Panc1 (cell line): Measurements from ENCODE around the gene PIP4P1. TPM values are rescaled to one million over a fixed set of nuclear protein-coding genes. Genes with fewer than 3 reads are reported as not detected.

Experiments used
- ATAC-seq: fragments of 200-7000 bp; cut with Tn5 transposase; 2 replicates; pipeline ENCODE4 v1.9.1; 2020; ENCODE audit warnings: mild to moderate bottlenecking, moderate library complexity
- BruUV-seq: library from RNA; stranded (reverse); fragments of 400-500 nt; replicated peaks from 2 replicates; lab custom pipeline; 2021; lab: Mats Ljungman, UMichigan
- CTCF ChIA-PET: fragments of 300-600 bp; sonication (Branson Sonifier 250); formaldehyde crosslinking; loops from one replicate; lab custom pipeline; 2022; ENCODE audit warnings: antibody characterized with exemption; lab: Charles Lee
- POLR2A ChIA-PET: fragments of 300-600 bp; sonication (Branson Sonifier 250); formaldehyde crosslinking; loops from one replicate; lab custom pipeline; 2022; ENCODE audit warnings: antibody characterized with exemption; lab: Charles Lee
- DNase-seq: peaks from one replicate; pipeline ENCODE4 v3.0.0-alpha.2; 2010; ENCODE audit warnings: low read depth, low spot score
- H3K27ac ChIP-seq: 2 replicates; pipeline ENCODE4 v1.5.1; 2011; ENCODE audit warnings: mild to moderate bottlenecking, low read length, inconsistent platforms
- H3K27me3 ChIP-seq: fragments of 200-500 bp; sonication (Bioruptor generic); 2 replicates; pipeline ENCODE4 v1.6.0; 2014; ENCODE audit warnings: low read length, inconsistent platforms; ENCODE audit not compliant: control insufficient read depth, insufficient read depth
- H3K36me3 ChIP-seq: fragments of 200-500 bp; sonication (Bioruptor generic); 2 replicates; pipeline ENCODE4 v1.5.1; 2014; ENCODE audit warnings: inconsistent platforms, mild to moderate bottlenecking, low read length, moderate library complexity; ENCODE audit not compliant: control insufficient read depth, insufficient read depth
- H3K4me1 ChIP-seq: 2 replicates; pipeline ENCODE4 v1.5.1; 2011; ENCODE audit warnings: inconsistent platforms, mild to moderate bottlenecking, low read length, moderate library complexity; ENCODE audit not compliant: control insufficient read depth, insufficient read depth
- H3K4me3 ChIP-seq, 2 experiments: 2 replicates each; pipeline ENCODE4 v1.5.1; 2011 to 2012; ENCODE audit warnings: low read depth in 2 of 2, low read length in 2 of 2, mild to moderate bottlenecking in 2 of 2, inconsistent platforms in 1 of 2, moderate library complexity in 1 of 2
- H3K9me3 ChIP-seq: fragments of 200-500 bp; sonication (Bioruptor generic); 2 replicates; pipeline ENCODE4 v1.5.1; 2014; ENCODE audit warnings: low read depth, mild to moderate bottlenecking, inconsistent platforms, low read length, moderate library complexity; ENCODE audit not compliant: control insufficient read depth, insufficient read depth
- CTCF ChIP-seq: fragments of 450-650 bp; IDR thresholded peaks from 2 replicates; pipeline ENCODE4 v1.5.1; 2017; ENCODE audit warnings: mild to moderate bottlenecking
- POLR2AphosphoS5 ChIP-seq: IDR thresholded peaks from 2 replicates; pipeline ENCODE4 v1.6.1; 2012; ENCODE audit warnings: mild to moderate bottlenecking, low read depth, low read length, moderate library complexity
- REST ChIP-seq, 2 experiments: IDR thresholded peaks; 2 replicates each; pipeline ENCODE4 v1.6.1; 2011 to 2012; ENCODE audit warnings: low read depth in 2 of 2, control low read depth in 1 of 2, low read length in 1 of 2, mild to moderate bottlenecking in 1 of 2, moderate library complexity in 1 of 2; ENCODE audit not compliant: insufficient read depth in 1 of 2
- SIN3A ChIP-seq: IDR thresholded peaks from 2 replicates; pipeline ENCODE4 v1.6.1; 2012; ENCODE audit warnings: low read depth, mild to moderate bottlenecking, low read length, moderate library complexity, borderline replicate concordance; ENCODE audit not compliant: insufficient read depth
- TCF7L2 ChIP-seq: IDR thresholded peaks from 2 replicates; pipeline ENCODE4 v1.6.1; 2011; ENCODE audit warnings: mild to moderate bottlenecking, low read depth, low read length, inconsistent platforms
- in situ Hi-C: cut with HindIII; loops from 2 replicates; pipeline ENCODE4 v1.10.0; 2016; ENCODE audit warnings: low sequenced_read_pairs, low pct_unique_long_range_greater_than_20kb
- intact Hi-C: fragments of 100-400 bp; cut with micrococcal nuclease; formaldehyde crosslinking; loops from one replicate; pipeline ENCODE4 v1.10.0; 2022; ENCODE audit not compliant: unreplicated experiment
- total RNA-seq: library from RNA; stranded (reverse); gene quantifications from one replicate; pipeline ENCODE4 v1.2.1, GENCODE V29; 2021; ENCODE audit not compliant: unreplicated experiment

The PIP4P1 gene
- total RNA-seq, 1 experiment from 2014 or later, result 34.8 TPM

- BruUV-seq, result no TSS peak
- TF ChIP-seq SIN3A (no peak), TCF7L2 (no peak), REST (IDR thresholded peaks at IDR 0.05; ENCODE audit: insufficient read depth in 1 of 2, low read depth in 2 of 2, low read length in 1 of 2) (no peak), POLR2AphosphoS5 (no peak), CTCF (no peak)
- DNase-seq (no peak), ATAC-seq (no peak)
- in situ Hi-C loops (no loop called here), intact Hi-C loops (no loop called here)
- H3K9me3 ChIP-seq, result no peaks in the 10 kb centered on the region
- H3K36me3 ChIP-seq, result no peaks in the 10 kb centered on the region
- CTCF ChIA-PET, result no interaction called here
- no peak overlapping the region for H3K4me3 ChIP-seq
- no peaks in the 10 kb centered on the region for H3K4me1 ChIP-seq
- H3K27ac ChIP-seq, result no peak overlapping the region
- POLR2A ChIA-PET, result no interaction called here
- no peaks in the 10 kb centered on the region for H3K27me3 ChIP-seq
Measured at GRCh38 chr14:20490563-20490962, 29.3 kb upstream of the PIP4P1 start.

- Histone ChIP-seq H3K9me3 (no peaks in the 10 kb centered on the region), H3K4me3 (no peak overlapping the region), H3K27me3 (no peaks in the 10 kb centered on the region), H3K27ac (no peak overlapping the region), H3K36me3 (no peaks in the 10 kb centered on the region), H3K4me1 (no peaks in the 10 kb centered on the region)
- TF ChIP-seq CTCF (no peak), SIN3A (no peak), TCF7L2 (no peak), REST (IDR thresholded peaks at IDR 0.05; ENCODE audit: insufficient read depth in 1 of 2, low read depth in 2 of 2, low read length in 1 of 2) (no peak), POLR2AphosphoS5 (no peak)
- BruUV-seq, result no TSS peak
- no peak for DNase-seq
- CTCF ChIA-PET, result no interaction called here
- intact Hi-C loops, result no loop called here
- POLR2A ChIA-PET, result interaction anchor here (0.6 kb wide), 1 partner anchor 60 kb away, joined by 4 read pairs; no protein-coding TSS in a partner anchor
- in situ Hi-C loops, result no loop called here
- no peak for ATAC-seq
Measured at GRCh38 chr14:20489093-20489994, 28.1 kb upstream of the PIP4P1 start.
